Activated T-helper 2 cell treated with anti-CD3 and anti-CD28 coated beads, Interferon-gamma antibody, Interleukin-2, Interleukin-4, amounts not matched to agents 10 μg/mL and 5 μg/mL and 100 μg/mL, durations not matched to agents 14 hours and 24 hours and 36 hours (primary cell): Measurements from ENCODE around the gene RAD51. TPM values are rescaled to one million over a fixed set of nuclear protein-coding genes. Genes with fewer than 3 reads are reported as not detected.
A peak's percentile ranks its signal among the peaks of the same experiment; 100 is the strongest.

Experiments used
- DNase-seq: peaks from one replicate; pipeline ENCODE4 v3.0.0; 2021; ENCODE audit warnings: low spot score
- H3K27ac Mint-ChIP-seq: one replicate; pipeline ENCODE4 v1.8.0; 2021; ENCODE audit warnings: mixed read lengths
- H3K27me3 Mint-ChIP-seq: one replicate; pipeline ENCODE4 v1.8.0; 2021; ENCODE audit warnings: low read depth, mixed read lengths
- H3K36me3 Mint-ChIP-seq: one replicate; pipeline ENCODE4 v1.8.0; 2021; ENCODE audit warnings: low read depth, mixed read lengths
- H3K4me1 Mint-ChIP-seq: one replicate; pipeline ENCODE4 v1.8.0; 2021; ENCODE audit warnings: low read depth, mixed read lengths
- H3K4me3 Mint-ChIP-seq: one replicate; pipeline ENCODE4 v1.8.0; 2021; ENCODE audit warnings: low read depth, mild to moderate bottlenecking, moderate library complexity, mixed read lengths
- H3K9me3 Mint-ChIP-seq: one replicate; pipeline ENCODE4 v1.8.0; 2021; ENCODE audit warnings: mixed read lengths
- intact Hi-C: fragments of 100-400 bp; cut with micrococcal nuclease; formaldehyde crosslinking; loops from one replicate; pipeline ENCODE4 v1.15.1; 2023
- total RNA-seq: library from RNA; stranded (reverse); gene quantifications from 2 replicates; pipeline ENCODE4 v1.2.3, GENCODE V29; 2022

RAD51 gene
- total RNA-seq, 1 donor from 2014 or later: 51.4 TPM

DNA sequence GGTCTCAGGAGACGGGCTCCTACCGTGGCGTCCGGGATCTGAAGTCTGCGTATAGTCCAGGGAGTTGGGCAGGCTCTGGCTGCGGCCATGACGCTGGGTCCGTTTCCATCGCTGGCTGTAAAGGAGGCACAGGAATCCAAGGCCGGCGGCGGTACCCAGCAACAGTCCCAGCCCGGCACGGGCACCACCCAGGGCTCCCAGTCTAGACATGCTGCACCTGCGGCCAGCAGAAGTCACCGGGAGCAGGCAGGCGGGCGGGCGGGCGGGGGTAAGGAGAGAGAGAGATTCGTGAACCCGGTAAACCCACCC lies 59.6 kb downstream of the RAD51 start:
- Mint-ChIP-seq H3K9me3 (no peaks in the 10 kb centered on the region), H3K27me3 (no peaks in the 10 kb centered on the region), H3K4me1 (peaks cover 27% of the 10 kb centered on the region), H3K36me3 (peaks cover 30% of the 10 kb centered on the region), H3K4me3 (peak overlapping the region; percentile 94), H3K27ac (peak overlapping the region; percentile 98)
- intact Hi-C loops: loop anchor here (2.0 kb wide), 1 partner anchor 60 kb away; the partner anchor contains the start of gene RAD51
- no peak for DNase-seq

DNA sequence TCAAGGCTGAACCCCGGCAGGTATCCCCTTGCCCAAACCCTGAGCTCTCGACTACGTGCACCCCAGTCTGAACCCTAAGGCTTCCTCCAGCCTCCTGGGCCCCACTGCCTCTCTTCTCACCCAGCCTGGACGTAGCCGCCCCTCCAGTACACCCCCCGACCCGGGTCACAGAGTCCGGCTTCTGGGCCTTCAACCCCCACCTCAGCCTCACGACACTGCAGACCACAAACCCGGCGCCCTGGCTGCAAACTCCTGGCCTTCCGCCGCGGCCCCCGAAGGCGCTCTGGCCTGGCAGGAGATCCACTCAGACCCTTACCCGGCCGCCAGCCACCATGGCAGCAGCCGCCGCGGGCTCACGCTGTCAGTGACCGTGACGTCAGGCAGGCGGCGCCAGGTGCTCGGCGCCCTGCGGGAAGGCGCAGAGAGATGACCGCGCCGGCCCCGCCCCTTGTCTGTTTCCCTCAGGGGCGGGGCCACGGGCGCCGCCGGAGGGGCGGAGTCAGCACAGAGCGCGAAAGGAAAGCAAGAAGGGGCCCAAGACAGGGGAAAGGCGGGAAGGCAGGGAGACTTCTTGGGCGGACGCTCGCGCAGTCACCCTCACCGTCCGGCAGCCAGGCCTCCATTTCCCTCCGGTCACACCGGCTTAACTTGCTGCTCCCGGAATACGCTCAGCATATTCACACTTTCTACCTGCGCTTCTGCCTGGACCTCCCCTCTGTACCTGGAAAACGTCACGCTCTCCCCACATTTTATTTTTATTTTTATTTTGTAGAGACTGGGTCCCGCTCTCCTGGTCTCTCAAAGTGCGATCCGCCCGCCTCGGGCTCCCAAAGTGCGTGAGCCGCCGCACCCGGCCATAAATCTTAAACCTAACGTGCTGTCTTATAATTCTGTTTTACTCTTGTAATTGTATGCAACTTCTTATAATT lies 60.2 kb downstream of the RAD51 start, which contains the start of gene RMDN3:
TSS of gene RMDN3 (minus strand) at position 372 of the 929 bp plus-strand sequence. CDS start 471 bp downstream, outside the sequence.
- Mint-ChIP-seq H3K9me3 (no peaks in the 10 kb centered on the region), H3K27me3 (no peaks in the 10 kb centered on the region), H3K36me3 (peaks cover 26% of the 10 kb centered on the region), H3K27ac (peak within 1 kb of the TSS; percentile 98), H3K4me1 (peaks cover 27% of the 10 kb centered on the region), H3K4me3 (peak within 1 kb of the TSS; percentile 94)
- intact Hi-C loops: loop anchor here (1.0 to 5.0 kb wide), 5 partner anchors 8 to 137 kb away; partner anchors contain the start of genes DNAJC17, RAD51, VPS18 and ZFYVE19
- DNase-seq: peak; percentile 93

DNA sequence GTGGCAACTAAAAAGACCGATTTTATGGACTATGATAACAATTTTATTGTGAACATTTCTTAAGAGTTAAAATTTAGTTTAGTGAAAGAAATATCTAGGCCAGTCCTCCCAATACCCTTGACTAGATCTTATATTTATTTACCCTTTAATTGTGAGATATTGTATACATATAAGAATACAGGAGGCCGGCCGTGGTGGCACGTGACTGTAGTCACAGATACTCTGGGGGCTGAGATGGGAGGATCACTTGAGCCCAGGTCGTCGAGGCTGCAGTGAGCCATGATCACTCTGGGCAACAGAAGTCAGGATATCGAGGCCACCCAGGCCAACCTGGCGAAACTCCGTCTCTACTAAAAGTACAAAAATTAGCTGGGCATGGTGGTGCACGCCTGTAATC lies 60.8 kb downstream of the RAD51 start:
- Mint-ChIP-seq H3K9me3 (no peaks in the 10 kb centered on the region), H3K27ac (peak overlapping the region; percentile 98), H3K4me3 (peak overlapping the region; percentile 94), H3K36me3 (peaks cover 21% of the 10 kb centered on the region), H3K27me3 (no peaks in the 10 kb centered on the region), H3K4me1 (peaks cover 27% of the 10 kb centered on the region)
- no peak for DNase-seq
- intact Hi-C loops: loop anchor here (1.0 to 5.0 kb wide), 5 partner anchors 7 to 136 kb away; partner anchors contain the start of genes DNAJC17, RAD51, VPS18 and ZFYVE19

DNA sequence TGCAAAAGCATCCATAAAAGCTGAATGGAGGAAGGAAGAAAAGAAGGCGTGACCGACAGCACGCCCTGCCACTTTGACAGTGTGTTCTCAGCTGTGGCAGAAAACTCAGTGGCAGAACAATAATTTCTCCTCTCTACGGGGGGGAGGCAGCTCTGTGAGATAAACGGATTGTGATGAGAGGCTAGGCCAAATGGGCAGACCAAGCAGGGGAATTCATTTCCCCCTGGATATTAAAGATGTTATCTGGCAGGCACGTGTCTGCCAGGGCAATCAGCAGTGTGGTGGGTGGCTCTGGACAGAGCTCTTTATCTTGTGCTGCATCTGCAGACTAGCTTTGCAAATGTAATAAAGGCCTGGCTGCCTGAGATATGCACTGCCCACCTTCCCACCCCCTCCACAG lies 62.0 kb downstream of the RAD51 start:
- H3K27ac Mint-ChIP-seq: no peak overlapping the region
- no peak for DNase-seq
- H3K4me1 Mint-ChIP-seq: peaks cover 26% of the 10 kb centered on the region
- peak overlapping the region; percentile 30 for H3K4me3 Mint-ChIP-seq
- no peaks in the 10 kb centered on the region for H3K27me3 Mint-ChIP-seq
- H3K9me3 Mint-ChIP-seq: no peaks in the 10 kb centered on the region
- peaks cover 10% of the 10 kb centered on the region for H3K36me3 Mint-ChIP-seq
- intact Hi-C loops: loop anchor here (5.0 kb wide), 1 partner anchor 135 kb away; the partner anchor contains the start of gene VPS18

DNA sequence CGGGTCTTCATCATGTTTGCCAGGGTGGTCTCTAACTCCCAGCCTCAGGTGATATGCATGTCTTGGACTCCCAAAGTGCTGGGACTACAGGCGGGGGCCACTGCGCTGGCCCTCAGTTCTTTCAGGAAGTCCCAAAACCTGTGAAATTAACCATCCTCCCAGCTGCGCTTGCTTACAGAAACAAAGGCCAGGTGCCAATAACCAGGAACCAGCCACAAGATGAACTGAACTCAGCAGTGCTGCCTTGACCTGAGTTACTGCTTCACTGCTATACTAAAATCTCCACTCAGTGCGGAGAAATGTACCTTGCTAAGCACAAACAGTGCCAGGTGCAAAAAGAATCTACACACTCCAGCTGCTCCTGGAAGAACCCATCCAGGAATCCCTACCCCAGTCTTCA lies 65.0 kb downstream of the RAD51 start:
- H3K27me3 Mint-ChIP-seq: no peaks in the 10 kb centered on the region
- H3K36me3 Mint-ChIP-seq: no peaks in the 10 kb centered on the region
- no peak overlapping the region for H3K27ac Mint-ChIP-seq
- peaks cover 12% of the 10 kb centered on the region for H3K4me1 Mint-ChIP-seq
- H3K9me3 Mint-ChIP-seq: no peaks in the 10 kb centered on the region
- DNase-seq: no peak
- no peak overlapping the region for H3K4me3 Mint-ChIP-seq
- intact Hi-C loops: loop anchor here (5.0 to 10.0 kb wide), 2 partner anchors 132 to 165 kb away; partner anchors contain the start of genes KNL1 and VPS18

DNA sequence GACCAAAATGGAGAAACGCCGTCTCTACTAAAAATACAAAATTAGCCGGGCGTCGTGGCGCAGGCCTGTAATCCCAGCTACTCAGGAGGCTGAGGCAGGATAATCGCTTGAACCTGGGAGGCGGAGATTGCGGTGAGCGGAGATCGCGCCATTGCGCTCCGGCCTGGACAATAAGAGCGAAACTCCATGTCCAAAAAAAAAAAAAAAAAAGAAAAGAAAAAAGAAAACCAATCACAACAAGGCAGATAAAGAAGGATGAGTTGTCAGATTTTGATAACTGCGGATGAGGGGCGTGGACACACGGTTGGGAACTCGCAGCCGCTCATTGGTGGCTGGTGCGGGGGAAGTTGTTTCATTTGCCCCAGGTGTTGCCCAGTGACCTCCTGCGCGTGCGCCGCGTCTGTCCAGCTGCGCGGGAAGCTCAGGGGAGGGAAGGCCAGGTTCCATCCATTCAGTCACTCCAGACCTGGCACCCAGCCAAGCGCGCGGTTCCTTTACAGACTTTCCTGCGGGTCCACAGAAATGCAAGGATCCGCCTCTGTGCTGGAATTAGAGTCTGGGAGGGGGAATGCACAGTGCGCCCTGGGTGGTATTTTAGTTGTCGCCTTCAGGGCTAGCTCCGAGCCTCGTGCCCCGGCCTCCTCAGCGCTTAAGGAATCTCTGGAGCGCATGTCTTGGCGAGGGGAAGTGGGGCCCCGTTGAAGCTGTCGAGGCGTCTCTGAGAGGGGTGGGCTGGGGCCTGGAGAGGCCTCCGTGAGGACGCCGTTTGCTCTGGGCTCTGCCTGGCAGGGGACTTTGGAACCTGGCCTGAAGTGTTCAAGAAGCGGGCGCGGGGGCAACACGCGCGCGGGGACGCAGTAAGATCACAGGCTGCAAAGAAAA lies 68.2 kb downstream of the RAD51 start:
- intact Hi-C loops: loop anchor here (1.0 to 10.0 kb wide), 2 partner anchors 8 to 168 kb away; partner anchors contain the start of genes KNL1 and RMDN3
- Mint-ChIP-seq H3K36me3 (peaks cover 11% of the 10 kb centered on the region), H3K4me3 (peak overlapping the region; percentile 78), H3K27me3 (no peaks in the 10 kb centered on the region), H3K27ac (peak overlapping the region; percentile 90), H3K9me3 (no peaks in the 10 kb centered on the region), H3K4me1 (peaks cover 15% of the 10 kb centered on the region)
- DNase-seq: peak; percentile 30

DNA sequence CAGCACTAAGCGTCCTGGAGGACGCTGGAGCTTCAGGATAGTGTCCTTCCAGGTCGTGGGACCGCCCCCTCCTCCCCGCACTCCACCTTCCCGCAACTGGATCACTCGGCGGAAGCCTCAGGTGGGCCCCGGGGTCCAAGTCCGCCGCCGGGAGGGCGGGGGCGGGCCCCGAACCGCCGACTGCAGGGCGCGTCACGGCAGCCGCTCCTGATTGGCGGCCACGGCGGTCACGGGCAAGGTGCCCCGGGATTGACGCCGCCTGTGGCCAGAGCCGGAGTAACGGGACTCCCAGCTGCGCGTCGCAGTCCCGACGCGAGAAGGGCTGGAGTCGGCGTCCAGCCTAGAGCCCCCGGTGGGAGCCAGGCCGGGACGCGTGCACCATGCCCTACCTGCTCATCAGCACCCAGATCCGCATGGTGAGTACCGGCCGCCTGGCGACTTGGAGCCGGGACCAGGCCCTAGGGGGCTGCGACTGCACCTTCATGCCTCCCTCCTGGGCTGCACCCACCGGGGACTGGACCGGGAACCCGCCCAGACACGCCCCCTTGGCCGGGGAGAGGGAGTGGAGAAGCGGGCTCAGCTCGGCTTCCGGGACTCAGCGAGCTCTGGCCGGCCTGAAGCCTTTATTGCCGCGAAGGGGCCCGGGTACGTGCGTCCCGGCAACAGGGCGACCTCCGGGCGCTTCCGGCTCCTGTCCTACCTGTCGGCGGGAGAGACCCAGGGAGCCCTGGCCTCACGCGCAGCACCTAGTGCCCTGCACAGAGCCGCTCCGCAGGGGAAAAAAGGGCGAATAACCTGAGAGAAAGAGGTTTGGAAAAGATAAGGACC lies 69.0 kb downstream of the RAD51 start, which contains the start of gene GCHFR:
TSS of gene GCHFR (plus strand) at position 268 of the 828 bp plus-strand sequence. CDS start at position 381, 113 bp downstream.
- H3K4me1 Mint-ChIP-seq: peaks cover 18% of the 10 kb centered on the region
- intact Hi-C loops: loop anchor here (1.0 to 10.0 kb wide), 2 partner anchors 9 to 169 kb away; partner anchors contain the start of genes KNL1 and RMDN3
- H3K4me3 Mint-ChIP-seq: peak within 1 kb of the TSS; percentile 78
- peaks cover 14% of the 10 kb centered on the region for H3K36me3 Mint-ChIP-seq
- no peaks in the 10 kb centered on the region for H3K27me3 Mint-ChIP-seq
- peak within 1 kb of the TSS; percentile 90 for H3K27ac Mint-ChIP-seq
- peak; percentile 71 for DNase-seq
- no peaks in the 10 kb centered on the region for H3K9me3 Mint-ChIP-seq

DNA sequence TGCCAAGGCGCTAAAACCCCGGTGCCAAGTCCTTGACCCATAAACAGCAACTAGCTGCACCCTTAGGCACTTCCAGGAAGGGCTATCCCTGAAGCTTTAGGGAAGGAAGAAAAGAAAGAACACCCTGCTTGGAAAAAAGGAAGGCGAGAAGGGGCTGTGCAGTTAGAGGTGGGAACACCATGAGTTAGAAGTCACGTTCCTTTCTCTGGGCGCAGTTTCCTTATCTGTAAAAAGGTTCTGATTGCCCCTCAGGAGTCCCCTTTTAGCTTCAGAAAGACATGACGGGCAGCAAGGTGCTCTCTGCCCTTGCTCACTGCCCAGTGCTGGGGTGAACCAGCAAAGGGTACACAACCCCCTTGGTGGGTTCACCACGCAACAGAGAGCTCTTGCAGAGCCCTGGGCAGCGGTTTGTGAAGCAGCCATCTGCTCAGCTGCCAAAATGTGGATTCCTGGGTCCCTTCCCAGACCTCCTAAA lies 69.7 kb downstream of the RAD51 start:
- Mint-ChIP-seq H3K4me3 (peak overlapping the region; percentile 78), H3K9me3 (no peaks in the 10 kb centered on the region), H3K36me3 (peaks cover 14% of the 10 kb centered on the region), H3K4me1 (peaks cover 22% of the 10 kb centered on the region), H3K27ac (peak overlapping the region; percentile 81), H3K27me3 (no peaks in the 10 kb centered on the region)
- intact Hi-C loops: loop anchor here (10.0 kb wide), 1 partner anchor 170 kb away; the partner anchor contains the start of gene KNL1
- DNase-seq: no peak

DNA sequence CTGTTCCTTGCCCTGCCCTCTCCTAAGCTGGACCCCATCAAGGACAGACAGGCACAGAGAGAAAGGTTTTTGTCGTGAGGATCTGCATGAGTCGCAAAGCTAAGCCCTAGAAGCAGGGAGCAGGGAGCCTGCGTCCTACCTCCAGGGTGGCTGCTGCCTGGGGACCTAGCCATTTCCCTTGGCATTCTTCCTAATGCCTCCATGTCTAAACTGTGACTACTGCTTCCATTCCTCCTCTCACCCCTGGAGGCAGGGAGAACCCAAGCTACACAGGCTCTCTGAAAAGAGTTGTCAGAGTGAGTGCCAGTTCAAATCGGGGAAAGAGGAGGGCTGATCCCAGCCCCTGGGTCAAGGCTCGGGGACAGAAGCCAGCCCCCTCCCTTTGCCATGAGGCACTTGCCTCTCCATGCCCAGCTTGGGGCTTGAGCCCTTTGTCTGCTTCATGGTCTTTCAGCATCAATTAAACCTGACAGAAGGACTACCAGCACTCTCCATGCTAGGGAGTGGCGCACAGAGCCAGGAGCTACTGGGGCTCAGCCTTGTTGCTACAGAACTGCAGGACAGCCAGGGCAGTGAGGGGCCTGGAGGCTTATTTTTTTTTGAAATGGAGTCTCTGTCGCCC lies 71.3 kb downstream of the RAD51 start:
- Mint-ChIP-seq H3K9me3 (no peaks in the 10 kb centered on the region), H3K4me1 (peaks cover 27% of the 10 kb centered on the region), H3K27me3 (no peaks in the 10 kb centered on the region), H3K4me3 (no peak overlapping the region), H3K36me3 (peaks cover 17% of the 10 kb centered on the region), H3K27ac (peak overlapping the region; percentile 12)
- intact Hi-C loops: loop anchor here (10.0 kb wide), 1 partner anchor 172 kb away; the partner anchor contains the start of gene KNL1
- DNase-seq: no peak

DNA sequence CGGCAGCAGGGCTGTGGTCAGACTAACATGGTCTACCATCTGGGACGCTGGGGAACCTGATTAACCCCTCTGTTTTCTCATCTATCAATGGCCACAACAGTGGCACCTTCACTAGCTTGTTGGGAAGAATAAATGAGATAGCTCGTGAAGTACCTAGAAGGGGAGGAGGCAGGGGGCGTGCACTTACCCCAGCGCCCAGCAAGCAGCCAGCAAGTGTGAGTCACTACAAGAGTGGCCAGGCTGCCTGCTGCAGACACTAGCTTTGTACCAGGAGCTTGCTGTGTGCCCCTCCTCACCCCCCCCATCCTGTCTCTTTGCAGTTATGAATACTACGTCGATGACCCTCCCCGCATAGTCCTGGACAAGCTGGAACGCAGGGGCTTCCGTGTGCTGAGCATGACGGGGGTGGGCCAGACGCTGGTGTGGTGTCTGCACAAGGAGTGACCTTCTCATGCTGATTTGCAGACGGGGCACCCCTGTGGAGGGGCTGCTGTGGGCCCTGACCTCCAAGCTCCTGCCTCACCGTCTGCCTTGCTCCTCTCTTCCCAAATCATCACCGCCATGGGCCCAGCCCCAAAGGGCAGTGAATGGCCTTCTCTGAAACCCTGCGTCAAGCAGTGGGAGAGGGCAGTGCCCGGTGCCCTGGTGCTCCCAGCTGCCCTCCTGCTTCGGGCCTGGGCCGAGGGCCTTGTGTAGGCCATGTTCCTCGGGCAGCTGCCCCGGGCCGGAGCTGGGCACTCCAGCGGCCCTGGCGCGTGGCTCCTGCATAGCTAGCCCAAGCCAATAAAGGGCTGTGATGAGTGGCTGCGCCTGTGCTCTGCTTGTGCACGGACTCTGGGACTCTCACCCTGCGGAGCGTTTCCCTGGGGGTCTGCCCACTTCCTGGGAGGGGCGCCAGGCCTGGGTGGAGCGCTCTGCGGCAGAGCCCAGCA lies 72.2 kb downstream of the RAD51 start:
- intact Hi-C loops: loop anchor here (10.0 kb wide), 1 partner anchor 172 kb away; the partner anchor contains the start of gene KNL1
- Mint-ChIP-seq H3K27ac (no peak overlapping the region), H3K27me3 (no peaks in the 10 kb centered on the region), H3K4me1 (peaks cover 27% of the 10 kb centered on the region), H3K9me3 (no peaks in the 10 kb centered on the region), H3K4me3 (no peak overlapping the region), H3K36me3 (peaks cover 20% of the 10 kb centered on the region)
- DNase-seq: no peak
